PC-9 (cell line): ENCODE data around the gene LAMA3. TPM values are rescaled to one million over a fixed set of nuclear protein-coding genes. Genes with fewer than 3 reads are reported as not detected.
A peak's percentile ranks its signal among the peaks of the same experiment; 100 is the strongest.

ENCODE experiments used
- BruUV-seq: library from RNA; stranded (reverse); fragments of 400-500 nt; replicated peaks from 2 replicates; lab custom pipeline; 2021; lab: Mats Ljungman, UMichigan
- CTCF ChIA-PET: fragments of 300-600 bp; sonication (Branson Sonifier 250); formaldehyde crosslinking; loops from one replicate; lab custom pipeline; 2022; ENCODE audit warnings: antibody characterized with exemption; lab: Charles Lee
- POLR2A ChIA-PET: fragments of 300-600 bp; sonication (Branson Sonifier 250); formaldehyde crosslinking; loops from one replicate; lab custom pipeline; 2022; ENCODE audit warnings: antibody characterized with exemption; ENCODE audit not compliant: unreplicated experiment; lab: Charles Lee
- DNase-seq, 2 experiments: peaks; one replicate each; pipeline versions ENCODE4 v3.0.0 to v3.0.0-alpha.2; 2015 to 2022; ENCODE audit warnings: mixed read lengths in 1 of 2
- H2AFZ ChIP-seq: fragments of 200-600 bp; sonication (generic); 2 replicates; pipeline ENCODE4 v1.8.1; 2017; ENCODE audit warnings: antibody characterized with exemption
- H3F3A ChIP-seq: fragments of 200-600 bp; sonication (generic); 2 replicates; pipeline ENCODE4 v1.8.1; 2017; ENCODE audit warnings: antibody characterized with exemption, mild to moderate bottlenecking, low read depth; ENCODE audit not compliant: insufficient read depth
- H3K27ac ChIP-seq: fragments of 200-600 bp; sonication (generic); 2 replicates; pipeline ENCODE4 v1.6.1; 2016; ENCODE audit warnings: mixed run types
- H3K27me3 ChIP-seq: fragments of 200-600 bp; sonication (generic); 2 replicates; pipeline ENCODE4 v1.6.1; 2016; ENCODE audit warnings: low read depth, mixed run types; ENCODE audit not compliant: insufficient read depth
- H3K36me3 ChIP-seq: fragments of 200-600 bp; sonication (generic); 2 replicates; pipeline ENCODE4 v1.6.1; 2016; ENCODE audit warnings: low read depth, mixed run types
- H3K4me1 ChIP-seq: fragments of 200-600 bp; sonication (generic); replicated peaks from 2 replicates; pipeline ENCODE4 v1.6.1; 2016; ENCODE audit warnings: mixed run types; ENCODE audit not compliant: insufficient read depth
- H3K4me2 ChIP-seq: fragments of 200-600 bp; sonication (generic); 2 replicates; pipeline ENCODE4 v1.6.1; 2017; ENCODE audit warnings: mixed run types
- H3K4me3 ChIP-seq: fragments of 200-600 bp; sonication (generic); 2 replicates; pipeline ENCODE4 v1.6.1; 2016; ENCODE audit warnings: mixed run types
- H3K79me2 ChIP-seq: fragments of 200-600 bp; sonication (generic); 2 replicates; pipeline ENCODE4 v1.6.1; 2017; ENCODE audit warnings: low read depth, mixed run types
- H3K9me2 ChIP-seq: fragments of 200-600 bp; sonication (generic); 2 replicates; pipeline ENCODE4 v1.8.1; 2017; ENCODE audit warnings: mild to moderate bottlenecking; ENCODE audit not compliant: insufficient read depth
- H3K9me3 ChIP-seq: fragments of 200-600 bp; sonication (generic); 2 replicates; pipeline ENCODE4 v1.8.1; 2016; ENCODE audit warnings: low read depth; ENCODE audit not compliant: insufficient read depth
- H4K20me1 ChIP-seq: fragments of 200-600 bp; sonication (generic); 2 replicates; pipeline ENCODE4 v1.8.1; 2017; ENCODE audit not compliant: insufficient read depth
- EZH2 ChIP-seq: fragments of 200-600 bp; sonication (generic); IDR thresholded peaks from 2 replicates; pipeline ENCODE4 v1.8.0; 2017; ENCODE audit warnings: antibody characterized with exemption, low read depth
- intact Hi-C: fragments of 100-400 bp; cut with micrococcal nuclease; formaldehyde crosslinking; loops from one replicate; pipeline ENCODE4 v1.10.0; 2022; ENCODE audit not compliant: unreplicated experiment
- total RNA-seq: library from RNA; stranded (reverse); gene quantifications from 2 replicates; pipeline ENCODE4 v1.2.3, GENCODE V29; 2021
- TF ChIP-seq, protein P1 (sequence below): fragments of 200-600 bp; sonication (generic); conservative IDR thresholded peaks from 2 replicates; pipeline ENCODE4 v1.6.1; 2017; ENCODE audit warnings: mixed run types, antibody characterized with exemption, mild to moderate bottlenecking, moderate library complexity

Gene LAMA3
- total RNA-seq, 1 experiment from 2014 or later = 44.4 TPM

DNA sequence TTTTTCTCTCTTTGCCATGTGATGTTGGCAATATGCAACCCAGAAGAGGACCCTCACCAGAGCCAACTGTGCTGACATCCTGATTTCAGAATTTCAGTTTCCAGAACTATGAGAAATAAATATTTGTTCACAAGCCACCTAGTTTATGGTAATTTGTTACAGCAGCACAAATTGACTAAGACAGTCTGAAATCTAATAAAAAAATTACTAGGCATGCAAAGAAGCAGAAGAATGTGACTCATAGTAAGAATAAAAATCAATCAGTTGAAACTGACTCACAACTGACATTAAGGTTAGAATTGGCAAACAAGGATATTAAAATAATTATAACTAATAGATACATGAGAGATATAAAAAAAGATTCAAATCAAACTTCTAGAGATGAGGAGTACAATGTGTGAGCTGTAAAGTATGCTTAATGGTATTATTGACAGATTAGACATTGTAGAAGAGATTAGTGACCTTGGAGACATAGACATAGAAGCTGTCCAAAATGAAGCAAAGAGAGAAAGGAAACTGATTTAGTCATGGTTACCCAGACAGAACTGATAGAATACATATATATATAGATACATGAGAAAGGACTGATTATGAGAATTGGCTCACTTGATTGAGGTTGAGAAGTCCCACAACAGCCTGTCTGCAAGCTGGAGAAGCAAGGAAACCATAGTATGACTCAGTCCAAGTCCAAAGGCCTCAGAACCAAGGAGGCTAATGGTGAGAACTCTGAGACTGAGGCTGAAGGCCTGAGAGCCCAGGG, 297.5 kb downstream of the LAMA3 start:
- no peaks in the 10 kb centered on the region for H3K27me3 ChIP-seq
- intact Hi-C loops = no loop called here
- H3K27ac ChIP-seq = no peak overlapping the region
- no peaks in the 10 kb centered on the region for H3K9me3 ChIP-seq
- no peak overlapping the region for H3K4me2 ChIP-seq
- TF ChIP-seq, protein P1, sequence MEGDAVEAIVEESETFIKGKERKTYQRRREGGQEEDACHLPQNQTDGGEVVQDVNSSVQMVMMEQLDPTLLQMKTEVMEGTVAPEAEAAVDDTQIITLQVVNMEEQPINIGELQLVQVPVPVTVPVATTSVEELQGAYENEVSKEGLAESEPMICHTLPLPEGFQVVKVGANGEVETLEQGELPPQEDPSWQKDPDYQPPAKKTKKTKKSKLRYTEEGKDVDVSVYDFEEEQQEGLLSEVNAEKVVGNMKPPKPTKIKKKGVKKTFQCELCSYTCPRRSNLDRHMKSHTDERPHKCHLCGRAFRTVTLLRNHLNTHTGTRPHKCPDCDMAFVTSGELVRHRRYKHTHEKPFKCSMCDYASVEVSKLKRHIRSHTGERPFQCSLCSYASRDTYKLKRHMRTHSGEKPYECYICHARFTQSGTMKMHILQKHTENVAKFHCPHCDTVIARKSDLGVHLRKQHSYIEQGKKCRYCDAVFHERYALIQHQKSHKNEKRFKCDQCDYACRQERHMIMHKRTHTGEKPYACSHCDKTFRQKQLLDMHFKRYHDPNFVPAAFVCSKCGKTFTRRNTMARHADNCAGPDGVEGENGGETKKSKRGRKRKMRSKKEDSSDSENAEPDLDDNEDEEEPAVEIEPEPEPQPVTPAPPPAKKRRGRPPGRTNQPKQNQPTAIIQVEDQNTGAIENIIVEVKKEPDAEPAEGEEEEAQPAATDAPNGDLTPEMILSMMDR = no peak
- no peak for TF ChIP-seq EZH2
- BruUV-seq = no TSS peak
- no peaks in the 10 kb centered on the region for H3K36me3 ChIP-seq
- no peaks in the 10 kb centered on the region for H4K20me1 ChIP-seq
- H3K4me3 ChIP-seq = no peak overlapping the region
- CTCF ChIA-PET = no interaction called here
- POLR2A ChIA-PET = no interaction called here
- H2AFZ ChIP-seq = no peak overlapping the region
- no peaks in the 10 kb centered on the region for H3K79me2 ChIP-seq
- no peak for DNase-seq
- no peaks in the 10 kb centered on the region for H3F3A ChIP-seq
- no peaks in the 10 kb centered on the region for H3K4me1 ChIP-seq
- no peaks in the 10 kb centered on the region for H3K9me2 ChIP-seq

DNA sequence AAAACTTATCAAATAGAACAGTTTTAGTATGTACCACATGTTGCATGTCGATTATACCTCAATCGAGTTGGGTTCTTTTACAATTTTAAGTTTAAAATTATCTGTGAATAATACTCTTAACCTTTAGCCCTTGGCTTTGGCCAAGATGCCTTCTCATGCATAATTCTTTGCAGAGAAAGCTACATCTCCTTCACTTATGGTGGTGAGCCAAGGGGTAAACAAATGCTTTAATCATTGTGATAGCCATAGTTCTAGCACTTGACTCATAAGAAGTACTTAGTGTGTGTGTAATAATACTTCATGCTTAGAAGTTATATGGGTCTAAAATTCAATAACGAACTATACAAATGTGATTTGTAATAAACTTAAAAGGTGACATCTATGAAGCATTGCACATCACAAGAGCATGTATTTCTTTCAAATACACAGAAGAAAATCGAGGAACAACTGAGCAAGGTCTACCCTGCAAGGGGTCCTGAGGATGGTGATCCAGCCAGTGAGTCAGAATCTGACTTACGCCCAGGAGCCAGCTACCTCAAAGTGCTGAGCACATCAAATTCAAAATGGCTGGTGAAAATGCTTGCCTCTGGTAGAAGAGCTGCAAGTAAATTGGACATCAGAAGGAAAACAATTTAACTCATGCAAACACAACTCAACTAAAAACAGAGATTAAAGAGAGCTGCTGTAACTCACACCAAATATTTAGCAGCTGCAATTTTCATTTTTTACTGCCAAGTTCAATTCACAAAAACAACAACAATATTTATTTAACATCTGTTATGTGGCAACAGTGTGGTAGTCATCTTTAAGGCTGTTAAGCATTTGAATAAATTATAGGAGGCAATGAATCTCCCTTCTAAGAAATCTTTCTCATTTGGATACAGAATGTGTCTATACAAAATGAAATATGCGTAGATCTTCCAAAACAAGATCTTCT, 301.5 kb downstream of the LAMA3 start:
- no peak overlapping the region for H2AFZ ChIP-seq
- POLR2A ChIA-PET = no interaction called here
- H3K79me2 ChIP-seq = no peaks in the 10 kb centered on the region
- no peak overlapping the region for H3K4me2 ChIP-seq
- peaks cover 10% of the 10 kb centered on the region for H3K4me1 ChIP-seq
- CTCF ChIA-PET = no interaction called here
- H3K9me2 ChIP-seq = no peaks in the 10 kb centered on the region
- peaks cover 7% of the 10 kb centered on the region for H3F3A ChIP-seq
- H3K27me3 ChIP-seq = no peaks in the 10 kb centered on the region
- H4K20me1 ChIP-seq = no peaks in the 10 kb centered on the region
- no TSS peak for BruUV-seq
- no peak overlapping the region for H3K4me3 ChIP-seq
- no peak for DNase-seq
- intact Hi-C loops = no loop called here
- no peak for TF ChIP-seq EZH2
- TF ChIP-seq, protein P1 = no peak
- no peak overlapping the region for H3K27ac ChIP-seq
- no peaks in the 10 kb centered on the region for H3K9me3 ChIP-seq
- no peaks in the 10 kb centered on the region for H3K36me3 ChIP-seq

DNA sequence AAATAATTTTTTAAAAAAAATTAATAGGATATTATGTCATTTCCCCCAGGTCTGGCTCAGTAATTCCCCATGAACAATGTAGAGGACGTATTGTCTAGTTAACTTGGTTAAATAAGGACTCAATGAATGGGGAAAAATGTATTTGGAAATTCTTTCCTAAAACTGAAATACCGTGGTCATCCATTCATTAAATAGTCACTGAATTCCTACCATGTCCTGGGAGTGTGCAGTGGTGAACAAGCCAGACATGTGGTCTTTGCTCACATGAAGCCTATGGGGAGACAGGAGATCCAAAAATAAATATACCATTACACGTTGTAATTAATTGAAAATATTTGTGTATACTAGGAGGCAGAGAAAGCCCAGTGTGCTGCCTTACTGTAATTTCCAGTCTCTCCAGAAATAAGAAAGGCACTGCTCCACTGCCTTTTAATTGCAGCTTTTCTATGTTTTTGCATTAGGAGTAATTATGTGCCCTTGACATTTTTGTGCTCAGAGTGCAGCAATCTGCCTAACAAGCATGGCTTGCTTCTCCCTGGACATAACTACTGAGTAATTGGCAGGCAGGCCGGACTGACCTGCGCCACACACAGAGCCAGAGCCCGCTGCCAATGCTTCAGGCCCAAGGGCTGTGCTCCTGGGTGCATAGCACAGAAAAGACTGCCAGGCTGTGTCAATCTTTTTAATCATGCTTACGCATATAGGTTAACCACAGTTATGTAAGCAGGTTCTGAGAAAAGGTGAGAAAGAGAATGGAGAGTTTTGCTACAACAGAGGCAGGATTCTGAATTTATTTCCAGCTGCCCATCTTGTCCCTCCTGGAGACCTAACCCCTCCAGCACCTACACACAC, 303.1 kb downstream of the LAMA3 start:
- CTCF ChIA-PET = no interaction called here
- H3K79me2 ChIP-seq = no peaks in the 10 kb centered on the region
- no TSS peak for BruUV-seq
- H3K4me3 ChIP-seq = no peak overlapping the region
- DNase-seq = peak; percentile 45 to 55
- H3K4me1 ChIP-seq = peaks cover 10% of the 10 kb centered on the region
- no peaks in the 10 kb centered on the region for H4K20me1 ChIP-seq
- intact Hi-C loops = no loop called here
- H3K9me2 ChIP-seq = no peaks in the 10 kb centered on the region
- H3K27ac ChIP-seq = no peak overlapping the region
- H3K9me3 ChIP-seq = no peaks in the 10 kb centered on the region
- POLR2A ChIA-PET = no interaction called here
- TF ChIP-seq EZH2 = no peak
- TF ChIP-seq, protein P1 = no peak
- peaks cover 7% of the 10 kb centered on the region for H3F3A ChIP-seq
- no peaks in the 10 kb centered on the region for H3K27me3 ChIP-seq
- H2AFZ ChIP-seq = no peak overlapping the region
- no peaks in the 10 kb centered on the region for H3K36me3 ChIP-seq
- no peak overlapping the region for H3K4me2 ChIP-seq
